Measurements from ENCODE around the gene DPF3.

Gene DPF3

DNA sequence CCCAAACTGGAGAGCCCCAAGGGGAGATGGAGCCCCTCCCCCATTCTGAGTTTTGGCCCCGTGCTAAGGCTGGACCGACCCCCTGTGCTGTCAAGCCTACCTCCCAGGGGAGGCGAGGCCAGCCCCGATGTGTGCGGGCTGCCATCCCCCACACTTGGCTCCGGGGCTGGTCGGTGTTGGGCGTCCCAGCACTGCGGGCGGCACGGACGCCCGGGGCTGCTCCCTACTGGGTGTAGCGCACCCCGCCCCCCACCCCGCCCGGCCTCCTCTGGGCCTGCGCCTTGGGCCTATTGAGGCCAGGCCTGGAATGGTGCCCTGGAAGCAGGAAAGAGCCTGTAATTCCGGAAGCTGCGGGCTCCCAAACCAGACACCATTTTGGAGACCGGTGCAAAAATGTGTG is 35.0 kb upstream of the DPF3 start:
- TF ChIP-seq, protein P1, sequence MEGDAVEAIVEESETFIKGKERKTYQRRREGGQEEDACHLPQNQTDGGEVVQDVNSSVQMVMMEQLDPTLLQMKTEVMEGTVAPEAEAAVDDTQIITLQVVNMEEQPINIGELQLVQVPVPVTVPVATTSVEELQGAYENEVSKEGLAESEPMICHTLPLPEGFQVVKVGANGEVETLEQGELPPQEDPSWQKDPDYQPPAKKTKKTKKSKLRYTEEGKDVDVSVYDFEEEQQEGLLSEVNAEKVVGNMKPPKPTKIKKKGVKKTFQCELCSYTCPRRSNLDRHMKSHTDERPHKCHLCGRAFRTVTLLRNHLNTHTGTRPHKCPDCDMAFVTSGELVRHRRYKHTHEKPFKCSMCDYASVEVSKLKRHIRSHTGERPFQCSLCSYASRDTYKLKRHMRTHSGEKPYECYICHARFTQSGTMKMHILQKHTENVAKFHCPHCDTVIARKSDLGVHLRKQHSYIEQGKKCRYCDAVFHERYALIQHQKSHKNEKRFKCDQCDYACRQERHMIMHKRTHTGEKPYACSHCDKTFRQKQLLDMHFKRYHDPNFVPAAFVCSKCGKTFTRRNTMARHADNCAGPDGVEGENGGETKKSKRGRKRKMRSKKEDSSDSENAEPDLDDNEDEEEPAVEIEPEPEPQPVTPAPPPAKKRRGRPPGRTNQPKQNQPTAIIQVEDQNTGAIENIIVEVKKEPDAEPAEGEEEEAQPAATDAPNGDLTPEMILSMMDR (IDR thresholded peaks at IDR 0.05; ENCODE audit: insufficient read depth, low read depth, low read length, missing control alignments), result no peak
- DNase-seq (ENCODE audit: low read depth), result no peak
- H3K4me3 ChIP-seq (ENCODE audit: low read length), result no peak overlapping the region

DNA sequence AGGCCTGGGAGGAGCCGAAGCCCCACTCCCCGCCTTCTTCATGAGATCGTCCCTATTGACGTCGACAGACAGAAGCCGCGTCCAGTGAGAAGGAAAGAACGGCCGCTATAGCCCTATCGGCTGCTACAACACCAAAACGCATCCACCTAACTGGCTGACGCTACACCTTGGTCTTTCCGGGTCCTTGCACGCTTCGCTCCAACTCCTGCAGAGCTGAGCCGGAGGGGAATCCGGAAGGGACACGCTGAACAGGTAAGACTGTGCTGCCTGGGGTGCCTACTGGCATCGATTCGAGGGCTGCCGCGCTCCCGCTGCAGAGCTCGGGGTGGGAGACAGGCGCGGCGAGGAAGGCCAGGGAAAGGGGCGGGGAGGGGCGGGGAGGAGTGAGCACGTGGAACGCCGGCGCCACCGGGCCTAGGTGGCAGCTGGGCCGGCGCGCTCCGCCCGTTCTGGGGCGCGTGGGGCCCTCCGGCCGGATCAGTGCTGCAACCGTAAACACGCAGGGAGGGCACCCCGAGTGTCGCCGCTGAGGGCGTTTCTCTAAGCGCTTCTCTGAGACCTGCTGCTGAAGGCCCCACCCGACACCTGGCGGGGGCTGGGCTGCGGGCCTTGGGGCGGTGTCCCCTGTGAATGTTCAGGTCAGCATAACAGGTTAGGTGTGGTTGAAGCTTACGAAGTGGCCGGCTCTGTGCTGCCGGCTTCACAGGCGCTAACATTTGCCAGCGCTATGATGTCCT is 32.6 kb upstream of the DPF3 start, which contains the start of gene DCAF4:
TSS of gene DCAF4 (plus strand) at position 173 of the 737 bp plus-strand sequence. CDS start 11,515 bp downstream, outside the sequence.
- DNase-seq (ENCODE audit: low read depth), result peak; percentile 99
- TF ChIP-seq, protein P1 (IDR thresholded peaks at IDR 0.05; ENCODE audit: insufficient read depth, low read depth, low read length, missing control alignments), result no peak
- peak within 1 kb of the TSS; percentile 81 for H3K4me3 ChIP-seq (ENCODE audit: low read length)

DNA sequence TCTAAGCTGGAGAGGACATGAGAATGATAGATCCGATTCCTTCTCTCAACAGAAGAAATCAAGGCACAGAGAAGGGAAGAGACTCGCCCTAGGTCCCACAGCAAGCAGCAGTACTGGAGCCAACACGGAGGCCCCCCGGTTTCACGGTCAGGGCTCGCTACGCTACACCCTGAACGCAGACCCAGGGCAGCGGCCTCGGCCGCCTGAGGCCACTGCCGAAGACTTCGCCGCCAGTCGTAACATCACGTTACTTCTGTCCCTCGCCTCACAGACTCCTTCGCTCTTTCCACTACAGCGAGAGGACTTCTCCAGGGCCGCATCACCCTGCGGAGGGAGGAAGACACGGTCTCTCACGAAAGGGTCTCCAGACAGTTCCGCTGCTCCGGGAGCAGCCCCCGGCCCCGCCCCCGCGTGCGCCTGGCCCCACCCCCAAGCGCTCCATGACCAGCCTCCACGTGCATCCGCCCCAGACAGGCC is 32.0 kb upstream of the DPF3 start:
- no peak for DNase-seq (ENCODE audit: low read depth)
- TF ChIP-seq, protein P1 (IDR thresholded peaks at IDR 0.05; ENCODE audit: insufficient read depth, low read depth, low read length, missing control alignments), result no peak
- peak overlapping the region; percentile 81 for H3K4me3 ChIP-seq (ENCODE audit: low read length)

DNA sequence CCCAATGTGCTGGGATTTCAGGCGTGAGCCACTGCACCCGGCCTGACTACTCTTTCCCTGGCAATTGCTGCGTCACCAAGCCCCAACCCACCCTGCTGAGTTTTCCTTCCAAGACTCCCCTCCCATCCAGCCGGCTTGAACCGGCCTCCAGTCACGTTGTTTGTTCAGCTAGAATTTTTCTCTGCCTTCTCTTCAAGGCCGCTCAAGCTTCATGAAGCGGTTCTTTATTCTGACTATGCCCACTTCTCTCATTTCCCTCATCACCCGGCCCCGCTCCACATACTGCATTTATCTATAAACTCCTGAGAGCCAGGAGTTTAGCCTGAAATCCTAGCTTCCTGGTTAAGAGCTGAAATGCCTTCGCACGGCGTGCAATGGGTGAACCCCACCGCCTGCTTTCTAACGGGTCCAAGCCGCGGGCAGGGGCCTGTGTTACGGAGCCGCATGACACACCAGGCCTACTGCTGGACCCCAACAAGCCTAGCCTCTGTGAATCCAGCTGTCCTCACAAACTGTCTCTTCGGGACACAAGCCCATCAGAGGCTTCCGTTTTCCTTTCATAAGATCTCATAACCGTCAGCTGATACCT is 31.4 kb upstream of the DPF3 start:
- peak overlapping the region; percentile 81 for H3K4me3 ChIP-seq (ENCODE audit: low read length)
- TF ChIP-seq, protein P1 (IDR thresholded peaks at IDR 0.05; ENCODE audit: insufficient read depth, low read depth, low read length, missing control alignments), result no peak

DNA sequence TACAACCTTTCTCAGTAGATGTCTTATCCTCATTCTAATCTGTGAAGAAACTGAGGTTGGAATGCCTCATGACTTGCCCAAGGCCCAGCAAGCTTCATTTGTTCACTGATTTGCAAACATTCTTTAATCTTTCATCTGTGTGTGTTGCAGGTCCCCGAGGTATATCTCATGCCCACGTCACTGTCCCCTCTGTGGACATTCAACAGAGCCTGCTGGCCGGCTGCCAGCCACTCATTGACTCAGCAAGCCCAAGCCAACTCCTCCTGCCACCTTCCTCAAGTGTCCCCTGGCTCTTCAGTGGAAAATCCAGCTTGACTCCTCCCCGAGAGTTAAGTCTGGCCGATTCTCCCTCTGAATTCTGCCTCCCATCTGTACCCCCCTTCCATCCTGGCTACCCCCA is 30.4 kb upstream of the DPF3 start:
- no peak for DNase-seq (ENCODE audit: low read depth)
- H3K4me3 ChIP-seq (ENCODE audit: low read length), result no peak overlapping the region
- TF ChIP-seq, protein P1 (IDR thresholded peaks at IDR 0.05; ENCODE audit: insufficient read depth, low read depth, low read length, missing control alignments), result no peak

More for the DNA sequence above, 31.4 kb upstream of the DPF3 start:
- DNase-seq (ENCODE audit: low read depth), result no peak

DNA sequence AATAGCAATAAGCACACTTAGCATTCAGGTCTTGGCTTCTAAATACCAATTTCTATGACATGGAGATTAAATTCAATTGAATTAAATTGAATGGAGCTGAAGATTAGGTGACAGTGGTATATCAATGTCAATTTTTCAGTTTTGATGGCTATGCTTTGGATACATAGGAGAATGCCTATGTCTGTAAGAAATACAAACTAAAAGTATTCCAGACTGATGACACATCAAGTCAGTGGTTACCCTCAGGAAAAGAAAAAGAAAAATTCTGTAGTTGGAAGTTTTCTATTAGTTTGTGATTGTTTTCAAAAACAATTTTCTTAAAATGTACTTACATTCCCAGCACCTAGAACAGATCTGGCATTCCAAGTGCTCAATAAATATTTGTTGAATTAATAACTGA is 27.5 kb upstream of the DPF3 start:
- TF ChIP-seq, protein P1 (IDR thresholded peaks at IDR 0.05; ENCODE audit: insufficient read depth, low read depth, low read length, missing control alignments), result no peak
- no peak overlapping the region for H3K4me3 ChIP-seq (ENCODE audit: low read length)
- no peak for DNase-seq (ENCODE audit: low read depth)
